ENCODE measurements around the gene NPSR1.

DNA sequence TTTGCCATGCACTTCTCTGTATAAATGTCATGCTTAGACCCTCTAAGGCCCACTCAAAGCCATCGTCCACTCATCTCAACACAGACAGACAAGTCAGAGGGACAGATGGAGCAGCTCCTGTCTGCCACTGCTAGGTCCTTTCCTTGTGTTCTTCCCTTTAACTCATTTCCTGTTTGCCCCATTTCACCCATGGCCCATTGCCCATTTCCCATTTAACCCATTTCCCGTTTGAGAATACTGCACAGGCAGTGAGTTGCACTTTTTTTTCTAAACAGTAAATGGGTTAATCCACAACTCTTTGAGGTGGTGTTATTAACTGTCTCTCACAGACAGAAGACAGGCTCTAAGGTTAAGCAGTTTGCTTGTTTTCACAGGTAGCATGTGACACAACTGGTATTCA, 179.3 kb downstream of the NPSR1 start:
- TF ChIP-seq RFX5 (IDR thresholded peaks at IDR 0.05; ENCODE audit: low read length), result no peak
- TF ChIP-seq CHD2 (IDR thresholded peaks at IDR 0.05; ENCODE audit: low read length, partially characterized antibody), result no peak
- TF ChIP-seq SMC3 (IDR thresholded peaks at IDR 0.05; ENCODE audit: low read depth, low read length), result no peak
- TF ChIP-seq, protein P1, sequence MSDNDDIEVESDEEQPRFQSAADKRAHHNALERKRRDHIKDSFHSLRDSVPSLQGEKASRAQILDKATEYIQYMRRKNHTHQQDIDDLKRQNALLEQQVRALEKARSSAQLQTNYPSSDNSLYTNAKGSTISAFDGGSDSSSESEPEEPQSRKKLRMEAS (IDR thresholded peaks at IDR 0.05; ENCODE audit: low read depth), result no peak
- no peak for TF ChIP-seq TEAD4 (IDR thresholded peaks at IDR 0.05; ENCODE audit: borderline replicate concordance, insufficient read depth)
- TF ChIP-seq, protein P2, sequence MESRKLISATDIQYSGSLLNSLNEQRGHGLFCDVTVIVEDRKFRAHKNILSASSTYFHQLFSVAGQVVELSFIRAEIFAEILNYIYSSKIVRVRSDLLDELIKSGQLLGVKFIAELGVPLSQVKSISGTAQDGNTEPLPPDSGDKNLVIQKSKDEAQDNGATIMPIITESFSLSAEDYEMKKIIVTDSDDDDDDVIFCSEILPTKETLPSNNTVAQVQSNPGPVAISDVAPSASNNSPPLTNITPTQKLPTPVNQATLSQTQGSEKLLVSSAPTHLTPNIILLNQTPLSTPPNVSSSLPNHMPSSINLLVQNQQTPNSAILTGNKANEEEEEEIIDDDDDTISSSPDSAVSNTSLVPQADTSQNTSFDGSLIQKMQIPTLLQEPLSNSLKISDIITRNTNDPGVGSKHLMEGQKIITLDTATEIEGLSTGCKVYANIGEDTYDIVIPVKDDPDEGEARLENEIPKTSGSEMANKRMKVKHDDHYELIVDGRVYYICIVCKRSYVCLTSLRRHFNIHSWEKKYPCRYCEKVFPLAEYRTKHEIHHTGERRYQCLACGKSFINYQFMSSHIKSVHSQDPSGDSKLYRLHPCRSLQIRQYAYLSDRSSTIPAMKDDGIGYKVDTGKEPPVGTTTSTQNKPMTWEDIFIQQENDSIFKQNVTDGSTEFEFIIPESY (IDR thresholded peaks at IDR 0.05; ENCODE audit: borderline replicate concordance, low read depth), result no peak
- no peak for TF ChIP-seq YY1 (IDR thresholded peaks at IDR 0.05; ENCODE audit: low read depth)
- TF ChIP-seq, protein P3, sequence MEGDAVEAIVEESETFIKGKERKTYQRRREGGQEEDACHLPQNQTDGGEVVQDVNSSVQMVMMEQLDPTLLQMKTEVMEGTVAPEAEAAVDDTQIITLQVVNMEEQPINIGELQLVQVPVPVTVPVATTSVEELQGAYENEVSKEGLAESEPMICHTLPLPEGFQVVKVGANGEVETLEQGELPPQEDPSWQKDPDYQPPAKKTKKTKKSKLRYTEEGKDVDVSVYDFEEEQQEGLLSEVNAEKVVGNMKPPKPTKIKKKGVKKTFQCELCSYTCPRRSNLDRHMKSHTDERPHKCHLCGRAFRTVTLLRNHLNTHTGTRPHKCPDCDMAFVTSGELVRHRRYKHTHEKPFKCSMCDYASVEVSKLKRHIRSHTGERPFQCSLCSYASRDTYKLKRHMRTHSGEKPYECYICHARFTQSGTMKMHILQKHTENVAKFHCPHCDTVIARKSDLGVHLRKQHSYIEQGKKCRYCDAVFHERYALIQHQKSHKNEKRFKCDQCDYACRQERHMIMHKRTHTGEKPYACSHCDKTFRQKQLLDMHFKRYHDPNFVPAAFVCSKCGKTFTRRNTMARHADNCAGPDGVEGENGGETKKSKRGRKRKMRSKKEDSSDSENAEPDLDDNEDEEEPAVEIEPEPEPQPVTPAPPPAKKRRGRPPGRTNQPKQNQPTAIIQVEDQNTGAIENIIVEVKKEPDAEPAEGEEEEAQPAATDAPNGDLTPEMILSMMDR (IDR thresholded peaks at IDR 0.05), result no peak

Measured in SK-N-SH (cell line).